SJSA1 (cell line): ENCODE results near the gene TRIM36. TPM values are rescaled to one million over a fixed set of nuclear protein-coding genes. Genes with fewer than 3 reads are reported as not detected.

ENCODE experiments used
- DNase-seq, 2 experiments: peaks; one replicate each; pipeline ENCODE4 v3.0.0-alpha.2; 2015 to 2020; ENCODE audit warnings: low spot score in 2 of 2, low read depth in 1 of 2
- H3K27ac ChIP-seq: fragments of 250-450 bp; sonication (Bioruptor Pico); 2 replicates; pipeline ENCODE4 v1.5.1; 2020; ENCODE audit warnings: mild to moderate bottlenecking, moderate library complexity
- H3K27me3 ChIP-seq: fragments of 250-450 bp; sonication (Bioruptor Pico); replicated peaks from 2 replicates; pipeline ENCODE4 v1.5.1; 2020; ENCODE audit warnings: mild to moderate bottlenecking, moderate library complexity
- H3K36me3 ChIP-seq: fragments of 250-450 bp; sonication (Bioruptor Pico); 2 replicates; pipeline ENCODE4 v1.5.1; 2020; ENCODE audit warnings: mild to moderate bottlenecking
- H3K4me1 ChIP-seq: fragments of 250-450 bp; sonication (Bioruptor Pico); replicated peaks from 2 replicates; pipeline ENCODE4 v1.6.1; 2021; ENCODE audit warnings: mild to moderate bottlenecking
- H3K4me3 ChIP-seq: fragments of 250-450 bp; sonication (Bioruptor Pico); 2 replicates; pipeline ENCODE4 v1.5.1; 2020; ENCODE audit warnings: mild to moderate bottlenecking
- H3K9me3 ChIP-seq: fragments of 250-450 bp; sonication (Bioruptor Pico); replicated peaks from 2 replicates; pipeline ENCODE4 v1.5.1; 2020; ENCODE audit warnings: mild to moderate bottlenecking
- total RNA-seq: library from RNA; depleted of rRNA; stranded (reverse); fragments of >200 nt; shearing (Covaris generic); gene quantifications from 2 replicates; pipeline ENCODE4 v1.2.3, GENCODE V29; 2014

TRIM36 gene
- total RNA-seq, 1 experiment from 2014 or later, result 1.3 TPM

- Histone ChIP-seq H3K4me1 (peaks cover 11% of the 10 kb centered on the region), H3K27ac (no peak overlapping the region), H3K9me3 (no peaks in the 10 kb centered on the region; the same call in 1 of the 2 replicates), H3K4me3 (no peak overlapping the region), H3K27me3 (peaks cover 73% of the 10 kb centered on the region), H3K36me3 (no peaks in the 10 kb centered on the region)
- DNase-seq, result no peak
Measured at GRCh38 chr5:115181757-115182156, 12.0 kb upstream of the TRIM36 start.

GRCh38 chr5:115180165-115180709, 10.5 kb upstream of the TRIM36 start:
- peaks cover 83% of the 10 kb centered on the region for H3K27me3 ChIP-seq
- no peak overlapping the region for H3K27ac ChIP-seq
- DNase-seq, result peak in 1 of 2 experiments; percentile 64
- peaks cover 11% of the 10 kb centered on the region for H3K4me1 ChIP-seq
- no peaks in the 10 kb centered on the region for H3K36me3 ChIP-seq
- H3K4me3 ChIP-seq, result peak overlapping the region; percentile 33
- H3K9me3 ChIP-seq, result no peaks in the 10 kb centered on the region; the same call in 1 of the 2 replicates

- peaks cover 11% of the 10 kb centered on the region for H3K4me1 ChIP-seq
- no peak for DNase-seq
- H3K27me3 ChIP-seq, result peaks cover 88% of the 10 kb centered on the region
- H3K36me3 ChIP-seq, result no peaks in the 10 kb centered on the region
- no peaks in the 10 kb centered on the region; the same call in 1 of the 2 replicates for H3K9me3 ChIP-seq
- no peak overlapping the region for H3K27ac ChIP-seq
- H3K4me3 ChIP-seq, result peak overlapping the region; percentile 33
Measured at GRCh38 chr5:115179394-115180164, 9.9 kb upstream of the TRIM36 start.

- peaks cover 11% of the 10 kb centered on the region for H3K4me1 ChIP-seq
- H3K27me3 ChIP-seq, result peaks cover 92% of the 10 kb centered on the region
- no peaks in the 10 kb centered on the region for H3K36me3 ChIP-seq
- H3K9me3 ChIP-seq, result no peaks in the 10 kb centered on the region; the same call in 1 of the 2 replicates
- no peak overlapping the region for H3K27ac ChIP-seq
- no peak for DNase-seq
- no peak overlapping the region for H3K4me3 ChIP-seq
Measured at GRCh38 chr5:115179030-115179393, 9.3 kb upstream of the TRIM36 start.

DNA sequence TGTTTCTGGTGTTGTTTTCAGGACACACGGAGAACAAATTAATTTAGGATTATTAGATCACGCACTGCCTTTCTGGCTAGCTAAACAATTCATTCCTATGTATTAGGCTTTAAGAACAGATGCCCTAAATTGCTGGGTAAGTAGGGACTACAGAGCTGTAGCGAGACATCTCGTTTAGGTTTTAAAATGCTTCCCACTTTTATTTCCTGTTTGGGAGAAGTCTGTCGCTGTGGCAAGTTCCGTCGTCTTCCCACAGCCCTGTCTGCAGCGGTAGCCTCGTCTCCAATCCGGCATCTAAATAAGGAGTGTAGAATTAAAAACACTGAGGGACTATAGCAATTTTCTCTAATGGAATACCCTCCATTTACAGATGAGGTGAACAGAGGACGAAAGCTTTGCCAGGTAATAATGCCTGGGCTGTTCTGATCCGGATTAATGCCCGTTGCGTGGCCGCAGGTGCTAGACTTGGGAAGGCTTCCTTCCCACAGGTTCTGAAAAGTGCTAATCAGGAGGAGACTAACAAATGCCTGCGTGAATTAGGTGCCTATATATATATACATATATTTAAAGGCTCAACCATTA, 1.3 kb upstream of the TRIM36 start:
- Histone ChIP-seq H3K9me3 (peaks cover 6% of the 10 kb centered on the region; the same call in 1 of the 2 replicates), H3K27me3 (peaks cover 56% of the 10 kb centered on the region), H3K36me3 (no peaks in the 10 kb centered on the region), H3K27ac (no peak overlapping the region), H3K4me1 (peaks cover 17% of the 10 kb centered on the region), H3K4me3 (no peak overlapping the region)
- no peak for DNase-seq

DNA sequence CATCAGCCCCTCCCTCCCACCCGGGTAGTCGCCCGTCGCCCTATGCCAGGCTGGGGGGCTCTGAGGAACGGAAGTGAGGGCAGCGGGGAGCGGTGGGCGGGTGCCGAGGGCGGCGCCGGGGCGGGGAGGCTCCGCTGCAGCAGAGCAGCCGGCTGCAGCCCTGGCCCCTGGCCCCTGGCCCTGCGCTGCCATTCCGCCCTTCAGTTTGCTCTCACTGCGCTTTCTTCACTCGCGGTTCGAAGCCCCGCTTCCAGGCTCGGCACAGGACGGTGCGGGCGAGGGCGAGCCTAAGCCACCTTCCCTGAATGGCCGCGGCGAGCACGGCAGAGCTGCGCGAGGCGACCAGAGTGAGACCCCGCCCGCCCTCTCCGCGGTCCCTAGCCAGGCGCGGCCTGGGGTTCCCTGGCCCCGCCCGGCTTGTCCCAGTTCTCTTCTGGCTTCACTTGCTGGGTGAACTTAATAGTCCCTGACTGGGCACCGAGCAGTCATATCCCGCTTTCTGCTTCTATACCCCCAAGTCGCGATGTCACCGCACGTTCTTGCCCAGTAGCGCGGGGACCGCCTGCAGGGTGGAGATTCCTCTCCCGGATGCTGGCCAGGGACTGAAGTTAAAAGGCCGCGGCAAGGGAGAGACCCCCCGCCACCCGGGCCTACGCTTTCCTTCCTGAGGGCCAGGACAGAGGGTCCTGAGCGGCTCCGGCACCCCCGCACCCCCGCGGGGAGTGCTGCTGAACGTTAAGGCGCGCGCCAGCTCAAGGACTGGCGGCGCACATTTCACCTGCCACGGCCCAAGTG, 623 bp upstream of the TRIM36 start:
- no peaks in the 10 kb centered on the region for H3K36me3 ChIP-seq
- peak overlapping the region; percentile 61 for H3K4me3 ChIP-seq
- no peak for DNase-seq
- peaks cover 54% of the 10 kb centered on the region for H3K27me3 ChIP-seq
- H3K27ac ChIP-seq, result no peak overlapping the region
- H3K9me3 ChIP-seq, result peaks cover 6% of the 10 kb centered on the region; the same call in 1 of the 2 replicates
- H3K4me1 ChIP-seq, result peaks cover 17% of the 10 kb centered on the region

DNA sequence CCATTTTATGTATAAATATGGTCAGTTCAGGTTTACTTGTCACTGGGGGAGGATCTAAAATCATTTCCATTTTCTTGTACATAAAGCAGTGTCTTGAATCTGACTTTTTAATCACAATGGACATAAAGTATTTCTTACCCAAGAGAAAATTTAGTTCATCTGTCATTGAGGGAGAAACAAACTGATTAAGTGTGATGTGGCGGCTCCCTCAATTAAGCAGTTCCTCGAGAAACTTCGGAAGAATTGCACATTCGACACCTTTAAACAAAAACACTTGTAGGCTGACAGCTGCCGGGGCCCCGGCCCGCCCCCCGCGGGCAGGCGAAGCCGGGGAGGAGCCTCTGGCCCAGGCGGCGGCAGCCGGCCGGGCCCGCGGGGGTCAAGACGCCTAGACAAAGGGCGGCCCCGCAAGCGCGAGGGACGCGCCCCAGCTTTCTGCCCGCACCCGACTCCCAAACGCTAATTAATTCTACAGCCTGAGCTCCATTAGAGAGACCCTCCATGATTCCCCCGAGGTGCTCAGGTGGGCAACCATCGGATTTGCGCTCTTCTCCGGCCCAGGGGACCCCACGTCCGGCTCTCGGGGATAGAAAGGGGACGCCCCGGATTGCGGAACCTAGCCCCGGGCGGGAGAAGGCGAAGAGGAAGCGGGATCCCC, 750 bp downstream of the TRIM36 start:
- no peak overlapping the region for H3K27ac ChIP-seq
- H3K4me1 ChIP-seq, result peaks cover 17% of the 10 kb centered on the region
- peaks cover 41% of the 10 kb centered on the region for H3K27me3 ChIP-seq
- H3K36me3 ChIP-seq, result no peaks in the 10 kb centered on the region
- peaks cover 6% of the 10 kb centered on the region; the same call in 1 of the 2 replicates for H3K9me3 ChIP-seq
- no peak for DNase-seq
- H3K4me3 ChIP-seq, result peak overlapping the region; percentile 61

- no peaks in the 10 kb centered on the region for H3K36me3 ChIP-seq
- no peak for DNase-seq
- peaks cover 17% of the 10 kb centered on the region for H3K4me1 ChIP-seq
- no peak overlapping the region for H3K27ac ChIP-seq
- peaks cover 26% of the 10 kb centered on the region for H3K27me3 ChIP-seq
- H3K9me3 ChIP-seq, result peaks cover 6% of the 10 kb centered on the region; the same call in 1 of the 2 replicates
- no peak overlapping the region for H3K4me3 ChIP-seq
Measured at GRCh38 chr5:115166744-115167393, 2.8 kb downstream of the TRIM36 start.

- no peak overlapping the region for H3K4me3 ChIP-seq
- H3K27ac ChIP-seq, result no peak overlapping the region
- H3K9me3 ChIP-seq, result peaks cover 6% of the 10 kb centered on the region; the same call in 1 of the 2 replicates
- no peak for DNase-seq
- peaks cover 15% of the 10 kb centered on the region for H3K27me3 ChIP-seq
- H3K4me1 ChIP-seq, result peaks cover 17% of the 10 kb centered on the region
- H3K36me3 ChIP-seq, result no peaks in the 10 kb centered on the region
Measured at GRCh38 chr5:115165790-115166189, 3.9 kb downstream of the TRIM36 start.

- H3K4me3 ChIP-seq, result no peak overlapping the region
- no peaks in the 10 kb centered on the region for H3K4me1 ChIP-seq
- H3K27ac ChIP-seq, result no peak overlapping the region
- no peak for DNase-seq
- no peaks in the 10 kb centered on the region for H3K36me3 ChIP-seq
- no peaks in the 10 kb centered on the region; the same call in 1 of the 2 replicates for H3K27me3 ChIP-seq
- H3K9me3 ChIP-seq, result no peaks in the 10 kb centered on the region
Measured at GRCh38 chr5:115160975-115161475, 8.7 kb downstream of the TRIM36 start.

GRCh38 chr5:115151208-115151805, 18.4 kb downstream of the TRIM36 start:
- DNase-seq, result no peak
- no peaks in the 10 kb centered on the region for H3K9me3 ChIP-seq

GRCh38 chr5:115150512-115150911, 19.2 kb downstream of the TRIM36 start:
- Histone ChIP-seq H3K4me1 (no peaks in the 10 kb centered on the region), H3K27ac (no peak overlapping the region), H3K27me3 (no peaks in the 10 kb centered on the region; the same call in 1 of the 2 replicates), H3K36me3 (no peaks in the 10 kb centered on the region), H3K4me3 (no peak overlapping the region), H3K9me3 (no peaks in the 10 kb centered on the region)
- DNase-seq, result no peak

More at GRCh38 chr5:115151208-115151805, 18.4 kb downstream of the TRIM36 start:
- H3K36me3 ChIP-seq, result no peaks in the 10 kb centered on the region
- H3K27ac ChIP-seq, result no peak overlapping the region
- H3K4me3 ChIP-seq, result no peak overlapping the region
- H3K27me3 ChIP-seq, result no peaks in the 10 kb centered on the region; the same call in 1 of the 2 replicates
- H3K4me1 ChIP-seq, result no peaks in the 10 kb centered on the region
